A549 (cell line): ENCODE measurements around the gene PHGDH.

ENCODE experiments used
- CEBPB ChIP-seq, 2 experiments: fragments of >200 bp in 1 of 2; sonication (Bioruptor Twin) in 1 of 2; formaldehyde crosslinking in 1 of 2; IDR thresholded peaks; 2 replicates each; pipeline ENCODE4 v1.6.1; 2012 to 2016
- CTCF ChIP-seq: fragments of >200 bp; sonication (Bioruptor Twin); formaldehyde crosslinking; IDR thresholded peaks from 3 replicates; pipeline ENCODE4 v1.5.1; 2016
- EP300 ChIP-seq, 2 experiments: fragments of >200 bp; sonication (Bioruptor Twin); formaldehyde crosslinking; IDR thresholded peaks; 2 replicates in 1 of 2; 3 replicates in 1 of 2; pipeline ENCODE4 v1.6.1; 2016 to 2017
- POLR2A ChIP-seq: IDR thresholded peaks from 2 replicates; pipeline ENCODE4 v1.6.1; 2012; ENCODE audit warnings: mild to moderate bottlenecking, low read length
- RAD21 ChIP-seq, 2 experiments: fragments of >200 bp in 1 of 2; sonication (Bioruptor Twin) in 1 of 2; formaldehyde crosslinking in 1 of 2; IDR thresholded peaks in 1 of 2; conservative IDR thresholded peaks in 1 of 2; 2 replicates in 1 of 2; 3 replicates in 1 of 2; pipeline ENCODE4 v1.6.1; 2012 to 2018; ENCODE audit warnings: inconsistent platforms in 1 of 2
- TF ChIP-seq, protein P1 (sequence below): fragments of >200 bp; sonication (Bioruptor Twin); formaldehyde crosslinking; IDR thresholded peaks from 2 replicates; pipeline ENCODE4 v1.6.1; 2016

- TF ChIP-seq CTCF (no peak), EP300 (IDR thresholded peaks at IDR 0.05) (no peak), RAD21 (conservative IDR thresholded peaks at IDR 0.05 in 1 of 2, IDR thresholded peaks at IDR 0.05 in 1 of 2) (no peak), POLR2A (no peak), CEBPB (IDR thresholded peaks at IDR 0.05) (no peak)
- TF ChIP-seq, protein P1, sequence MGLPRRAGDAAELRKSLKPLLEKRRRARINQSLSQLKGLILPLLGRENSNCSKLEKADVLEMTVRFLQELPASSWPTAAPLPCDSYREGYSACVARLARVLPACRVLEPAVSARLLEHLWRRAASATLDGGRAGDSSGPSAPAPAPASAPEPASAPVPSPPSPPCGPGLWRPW: no peak
Observed at GRCh38 chr1:119768778-119769177, 57.0 kb downstream of the PHGDH start, which contains the start of gene HMGCS2.
